HepG2 (cell line): ENCODE data around the gene CGNL1. TPM values are rescaled to one million over a fixed set of nuclear protein-coding genes. Genes with fewer than 3 reads are reported as not detected.
A peak's percentile ranks its signal among the peaks of the same experiment; 100 is the strongest.

Experiments
- BCL6 ChIP-seq: IDR thresholded peaks from 2 replicates; pipeline ENCODE4 v1.6.1; 2016; ENCODE audit warnings: missing genetic modification reagents, missing compliant biosample characterization
- CHD2 ChIP-seq: IDR thresholded peaks from 2 replicates; pipeline ENCODE4 v1.6.1; 2011; ENCODE audit warnings: low read depth, low read length, improper control_type of control experiment
- CTCF ChIP-seq: sonication (generic); formaldehyde crosslinking; IDR thresholded peaks from 2 replicates; pipeline ENCODE4 v1.5.0; 2020; ENCODE audit warnings: mild to moderate bottlenecking, missing genetic modification reagents, moderate library complexity
- EP300 ChIP-seq, 3 experiments: sonication (generic) in 1 of 3; formaldehyde crosslinking in 1 of 3; IDR thresholded peaks; 2 replicates each; pipeline versions ENCODE4 v1.5.1 to v1.6.1; 2011 to 2020; ENCODE audit warnings: low read depth in 2 of 3, low read length in 2 of 3, borderline replicate concordance in 1 of 3, improper control_type of control experiment in 1 of 3, mild to moderate bottlenecking in 1 of 3, missing genetic modification reagents in 1 of 3, moderate library complexity in 1 of 3
- FOXK2 ChIP-seq: fragments of 450-650 bp; IDR thresholded peaks from 2 replicates; pipeline ENCODE4 v1.6.1; 2016
- GTF2F1 ChIP-seq: fragments of 150-350 bp; IDR thresholded peaks from 2 replicates; pipeline ENCODE4 v1.6.1; 2014; ENCODE audit warnings: low read length
- MLLT10 ChIP-seq: sonication (generic); formaldehyde crosslinking; IDR thresholded peaks from 2 replicates; pipeline ENCODE4 v1.4.0; 2020; ENCODE audit warnings: missing genetic modification reagents
- NR2F6 ChIP-seq, 2 experiments: IDR thresholded peaks; 2 replicates each; pipeline ENCODE4 v1.6.1; 2016; ENCODE audit warnings: antibody characterized with exemption in 1 of 2, mild to moderate bottlenecking in 1 of 2
- PITX1 ChIP-seq: sonication (generic); formaldehyde crosslinking; IDR thresholded peaks from 2 replicates; pipeline ENCODE4 v1.5.1; 2020; ENCODE audit warnings: mild to moderate bottlenecking, missing genetic modification reagents
- POGK ChIP-seq: sonication (generic); formaldehyde crosslinking; conservative IDR thresholded peaks from 2 replicates; pipeline ENCODE4 v1.8.0; 2022; ENCODE audit warnings: mild to moderate bottlenecking, moderate library complexity, missing genetic modification reagents
- RAD21 ChIP-seq: fragments of 450-650 bp; formaldehyde crosslinking; IDR thresholded peaks from 2 replicates; pipeline ENCODE4 v1.5.0; 2020; ENCODE audit warnings: mild to moderate bottlenecking
- RFX1 ChIP-seq: fragments of 450-650 bp; IDR thresholded peaks from 2 replicates; pipeline ENCODE4 v1.6.1; 2017
- RFX3 ChIP-seq: IDR thresholded peaks from 2 replicates; pipeline ENCODE4 v1.6.1; 2016; ENCODE audit warnings: missing biosample characterization, missing genetic modification reagents
- SAP130 ChIP-seq: IDR thresholded peaks from 2 replicates; pipeline ENCODE4 v1.6.1; 2016; ENCODE audit warnings: low read depth
- SOX6 ChIP-seq, 2 experiments: fragments of 450-650 bp in 1 of 2; sonication (generic) in 1 of 2; formaldehyde crosslinking in 1 of 2; IDR thresholded peaks; 2 replicates each; pipeline versions ENCODE4 v1.4.0 to v1.6.1; 2017 to 2020; ENCODE audit warnings: antibody characterized with exemption in 1 of 2, mild to moderate bottlenecking in 1 of 2, missing genetic modification reagents in 1 of 2
- SP140L ChIP-seq: sonication (generic); formaldehyde crosslinking; IDR thresholded peaks from 2 replicates; pipeline ENCODE4 v1.4.0; 2020; ENCODE audit warnings: missing genetic modification reagents, borderline replicate concordance
- STAG1 ChIP-seq: sonication (generic); formaldehyde crosslinking; IDR thresholded peaks from 2 replicates; pipeline ENCODE4 v1.4.0; 2020; ENCODE audit warnings: missing genetic modification reagents
- TGIF2 ChIP-seq: IDR thresholded peaks from 2 replicates; pipeline ENCODE4 v1.6.1; 2016; ENCODE audit warnings: control low read depth, missing compliant biosample characterization
- TRIM24 ChIP-seq: sonication (generic); formaldehyde crosslinking; IDR thresholded peaks from 2 replicates; pipeline ENCODE4 v1.8.0; 2022; ENCODE audit warnings: mild to moderate bottlenecking, missing genetic modification reagents
- XRCC5 ChIP-seq: fragments of 200-400 bp; formaldehyde crosslinking; optimal IDR thresholded peaks from 2 replicates; pipeline ENCODE3; 2017; ENCODE audit warnings: mild to moderate bottlenecking, low read length
- ZBTB3 ChIP-seq: sonication (generic); formaldehyde crosslinking; IDR thresholded peaks from 2 replicates; pipeline ENCODE4 v1.4.0; 2020; ENCODE audit warnings: low read depth, mild to moderate bottlenecking, moderate library complexity, missing genetic modification reagents, borderline replicate concordance
- ZFP62 ChIP-seq: sonication (generic); formaldehyde crosslinking; IDR thresholded peaks from 2 replicates; pipeline ENCODE4 v1.4.0; 2020; ENCODE audit warnings: missing genetic modification reagents
- ZMYM4 ChIP-seq: sonication (generic); formaldehyde crosslinking; IDR thresholded peaks from 2 replicates; pipeline ENCODE4 v1.8.1; 2023; ENCODE audit warnings: mild to moderate bottlenecking, missing genetic modification reagents
- ZNF570 ChIP-seq: sonication (generic); formaldehyde crosslinking; IDR thresholded peaks from 2 replicates; pipeline ENCODE4 v1.4.0; 2020; ENCODE audit warnings: mild to moderate bottlenecking, missing genetic modification reagents, borderline replicate concordance
- ZNF580 ChIP-seq: IDR thresholded peaks from 2 replicates; pipeline ENCODE4 v1.6.1; 2016; ENCODE audit warnings: low read depth, borderline replicate concordance
- ZNF670 ChIP-seq: sonication (generic); formaldehyde crosslinking; IDR thresholded peaks from 2 replicates; pipeline ENCODE4 v1.8.0; 2022; ENCODE audit warnings: mild to moderate bottlenecking, missing genetic modification reagents, borderline replicate concordance
- ZNF691 ChIP-seq: sonication (generic); formaldehyde crosslinking; IDR thresholded peaks from 2 replicates; pipeline ENCODE4 v1.4.0; 2020; ENCODE audit warnings: missing genetic modification reagents, low read depth, mild to moderate bottlenecking, borderline replicate concordance
- ZZZ3 ChIP-seq: sonication (generic); formaldehyde crosslinking; IDR thresholded peaks from 2 replicates; pipeline ENCODE4 v1.4.0; 2020; ENCODE audit warnings: missing genetic modification reagents, mild to moderate bottlenecking, borderline replicate concordance
- polyA plus RNA-seq, 8 experiments: library from polyadenylated mRNA; depleted of rRNA in 3 of 8; stranded (reverse) in 7 of 8; unstranded in 1 of 8; fragments of >200 nt; fragmentation: Illumina TruSeq in 4 of 8; extraction: Trizol in 4 of 8; gene quantifications; 2 replicates each; pipeline versions ENCODE4 v1.2.1 to v1.2.3, GENCODE V29; 2011 to 2016; ENCODE audit warnings: low read depth in 4 of 8, missing spikeins in 1 of 8, mixed read lengths in 1 of 8; ENCODE audit not compliant: insufficient read depth in 1 of 8
- total RNA-seq, 5 experiments: library from RNA; depleted of rRNA; stranded (reverse); fragments of >200 nt; fragmentation: Illumina TruSeq; extraction: Trizol; gene quantifications; 2 replicates each; pipeline ENCODE4 v1.2.3, GENCODE V29; 2016; ENCODE audit warnings: low read depth in 1 of 5

The CGNL1 gene
- total and polyA plus RNA-seq, 2 of the 13 experiments (the other 11 are each of a cell fraction or from before 2014, with no cell fraction given), result 5.6 to 15.6 TPM

GRCh38 chr15:57559875-57560274, 183.6 kb downstream of the CGNL1 start (continued):
- TF ChIP-seq RAD21, result peak; percentile 73
- TF ChIP-seq POGK (CRISPR knock-in tag), result no peak
- no peak for TF ChIP-seq NR2F6 (IDR thresholded peaks at IDR 0.05)
- TF ChIP-seq NR2F6 (CRISPR knock-in tag; IDR thresholded peaks at IDR 0.05), result no peak
- TF ChIP-seq PITX1 (CRISPR knock-in tag), result peak; percentile 90
- TF ChIP-seq ZFP62 (CRISPR knock-in tag), result no peak
- no peak for TF ChIP-seq SP140L (CRISPR knock-in tag)
- no peak for TF ChIP-seq SOX6 (IDR thresholded peaks at IDR 0.05)
- TF ChIP-seq SOX6 (CRISPR knock-in tag; IDR thresholded peaks at IDR 0.05), result no peak
- TF ChIP-seq ZNF580 (CRISPR knock-in tag), result peak; percentile 31; the same call in 1 of the 2 replicates
- TF ChIP-seq STAG1 (CRISPR knock-in tag), result peak; percentile 84
- 0 out of 2 replicates have a peak, but pooled peaks have one; percentile 11 for TF ChIP-seq SAP130 (CRISPR knock-in tag)
- TF ChIP-seq ZMYM4 (CRISPR knock-in tag), result peak; percentile 48; the same call in 1 of the 2 replicates
- TF ChIP-seq RFX1, result peak; percentile 56; the same call in 1 of the 2 replicates
- TF ChIP-seq RFX3 (CRISPR knock-in tag), result no peak
- TF ChIP-seq TRIM24 (CRISPR knock-in tag), result no peak
- TF ChIP-seq FOXK2, result no peak
- no peak for TF ChIP-seq ZNF670 (CRISPR knock-in tag)
- no peak for TF ChIP-seq ZBTB3
- TF ChIP-seq XRCC5, result peak; percentile 63
- no peak for TF ChIP-seq CHD2
- TF ChIP-seq TGIF2 (CRISPR knock-in tag), result no peak
- no peak for TF ChIP-seq MLLT10 (CRISPR knock-in tag)
- TF ChIP-seq ZNF691 (CRISPR knock-in tag), result no peak
- TF ChIP-seq ZZZ3 (CRISPR knock-in tag), result no peak
- peak; percentile 17; the same call in 1 of the 2 replicates for TF ChIP-seq BCL6 (CRISPR knock-in tag)
- TF ChIP-seq GTF2F1, result no peak
- TF ChIP-seq EP300 (IDR thresholded peaks at IDR 0.05; ENCODE audit: low read depth in 2 of 2, low read length in 2 of 2), result 0 out of 4 replicates have a peak, but pooled peaks of 1 of the 2 experiments have one; percentile 40
- no peak for TF ChIP-seq EP300 (CRISPR knock-in tag; IDR thresholded peaks at IDR 0.05; ENCODE audit: borderline replicate concordance)
- no peak for TF ChIP-seq ZNF570 (CRISPR knock-in tag)
- peak; percentile 86 for TF ChIP-seq CTCF (CRISPR knock-in tag)
